Measurements from ENCODE around the gene SERINC4. TPM values are rescaled to one million over a fixed set of nuclear protein-coding genes. Genes with fewer than 3 reads are reported as not detected.

Gene SERINC4
- total and polyA plus RNA-seq, 10 of the 15 experiments (the other 5 are each of a cell fraction or from before 2014, with no cell fraction given): 0.06 to 0.96 (median 0.26) TPM; not detected in 1

DNA sequence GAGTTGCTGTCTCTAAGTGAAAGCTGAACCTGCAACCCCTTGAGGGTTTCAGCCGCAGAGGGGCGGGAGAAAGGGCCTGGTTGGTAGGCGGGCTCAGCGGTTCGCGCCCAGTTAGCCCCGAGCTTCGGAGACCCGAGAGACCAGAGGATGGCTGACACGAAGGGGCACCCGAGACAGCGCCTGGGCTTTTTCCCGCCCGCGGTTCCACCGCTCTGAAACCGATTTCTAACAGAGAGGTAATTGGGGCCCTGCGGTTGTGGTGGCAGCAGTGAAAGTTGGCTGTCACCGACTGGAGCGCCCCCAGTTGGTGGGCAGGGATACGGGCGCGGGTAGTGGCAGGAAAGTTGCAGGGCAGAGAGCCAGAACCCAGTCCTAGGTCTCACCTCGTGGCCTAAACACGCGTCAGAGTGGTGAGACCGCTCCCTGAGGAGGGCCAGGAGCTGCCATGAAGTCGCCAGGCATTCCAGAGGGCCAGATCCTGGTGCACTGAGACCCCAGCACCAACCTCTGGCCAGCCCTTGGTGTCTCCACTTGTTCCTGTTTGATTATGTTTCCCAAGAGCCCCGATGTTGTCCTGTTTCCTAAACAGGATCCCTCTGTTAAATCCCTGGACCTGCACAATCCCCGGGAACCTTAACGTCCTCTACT lies 22.6 kb downstream of the SERINC4 start (continued):
- TF ChIP-seq, protein P1, sequence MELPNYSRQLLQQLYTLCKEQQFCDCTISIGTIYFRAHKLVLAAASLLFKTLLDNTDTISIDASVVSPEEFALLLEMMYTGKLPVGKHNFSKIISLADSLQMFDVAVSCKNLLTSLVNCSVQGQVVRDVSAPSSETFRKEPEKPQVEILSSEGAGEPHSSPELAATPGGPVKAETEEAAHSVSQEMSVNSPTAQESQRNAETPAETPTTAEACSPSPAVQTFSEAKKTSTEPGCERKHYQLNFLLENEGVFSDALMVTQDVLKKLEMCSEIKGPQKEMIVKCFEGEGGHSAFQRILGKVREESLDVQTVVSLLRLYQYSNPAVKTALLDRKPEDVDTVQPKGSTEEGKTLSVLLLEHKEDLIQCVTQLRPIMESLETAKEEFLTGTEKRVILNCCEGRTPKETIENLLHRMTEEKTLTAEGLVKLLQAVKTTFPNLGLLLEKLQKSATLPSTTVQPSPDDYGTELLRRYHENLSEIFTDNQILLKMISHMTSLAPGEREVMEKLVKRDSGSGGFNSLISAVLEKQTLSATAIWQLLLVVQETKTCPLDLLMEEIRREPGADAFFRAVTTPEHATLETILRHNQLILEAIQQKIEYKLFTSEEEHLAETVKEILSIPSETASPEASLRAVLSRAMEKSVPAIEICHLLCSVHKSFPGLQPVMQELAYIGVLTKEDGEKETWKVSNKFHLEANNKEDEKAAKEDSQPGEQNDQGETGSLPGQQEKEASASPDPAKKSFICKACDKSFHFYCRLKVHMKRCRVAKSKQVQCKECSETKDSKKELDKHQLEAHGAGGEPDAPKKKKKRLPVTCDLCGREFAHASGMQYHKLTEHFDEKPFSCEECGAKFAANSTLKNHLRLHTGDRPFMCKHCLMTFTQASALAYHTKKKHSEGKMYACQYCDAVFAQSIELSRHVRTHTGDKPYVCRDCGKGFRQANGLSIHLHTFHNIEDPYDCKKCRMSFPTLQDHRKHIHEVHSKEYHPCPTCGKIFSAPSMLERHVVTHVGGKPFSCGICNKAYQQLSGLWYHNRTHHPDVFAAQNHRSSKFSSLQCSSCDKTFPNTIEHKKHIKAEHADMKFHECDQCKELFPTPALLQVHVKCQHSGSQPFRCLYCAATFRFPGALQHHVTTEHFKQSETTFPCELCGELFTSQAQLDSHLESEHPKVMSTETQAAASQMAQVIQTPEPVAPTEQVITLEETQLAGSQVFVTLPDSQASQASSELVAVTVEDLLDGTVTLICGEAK (IDR thresholded peaks at IDR 0.05; ENCODE audit: borderline replicate concordance): peak; percentile 51; the same call in 1 of the 2 replicates
- TF ChIP-seq EGR1 (IDR thresholded peaks at IDR 0.05; ENCODE audit: borderline replicate concordance in 1 of 2, low read depth in 2 of 2, low read length in 2 of 2): no peak
- TF ChIP-seq, protein P2, sequence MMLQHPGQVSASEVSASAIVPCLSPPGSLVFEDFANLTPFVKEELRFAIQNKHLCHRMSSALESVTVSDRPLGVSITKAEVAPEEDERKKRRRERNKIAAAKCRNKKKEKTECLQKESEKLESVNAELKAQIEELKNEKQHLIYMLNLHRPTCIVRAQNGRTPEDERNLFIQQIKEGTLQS (IDR thresholded peaks at IDR 0.05; ENCODE audit: borderline replicate concordance, extremely low read depth, low read depth, low read length): no peak
- TF ChIP-seq, protein P3, sequence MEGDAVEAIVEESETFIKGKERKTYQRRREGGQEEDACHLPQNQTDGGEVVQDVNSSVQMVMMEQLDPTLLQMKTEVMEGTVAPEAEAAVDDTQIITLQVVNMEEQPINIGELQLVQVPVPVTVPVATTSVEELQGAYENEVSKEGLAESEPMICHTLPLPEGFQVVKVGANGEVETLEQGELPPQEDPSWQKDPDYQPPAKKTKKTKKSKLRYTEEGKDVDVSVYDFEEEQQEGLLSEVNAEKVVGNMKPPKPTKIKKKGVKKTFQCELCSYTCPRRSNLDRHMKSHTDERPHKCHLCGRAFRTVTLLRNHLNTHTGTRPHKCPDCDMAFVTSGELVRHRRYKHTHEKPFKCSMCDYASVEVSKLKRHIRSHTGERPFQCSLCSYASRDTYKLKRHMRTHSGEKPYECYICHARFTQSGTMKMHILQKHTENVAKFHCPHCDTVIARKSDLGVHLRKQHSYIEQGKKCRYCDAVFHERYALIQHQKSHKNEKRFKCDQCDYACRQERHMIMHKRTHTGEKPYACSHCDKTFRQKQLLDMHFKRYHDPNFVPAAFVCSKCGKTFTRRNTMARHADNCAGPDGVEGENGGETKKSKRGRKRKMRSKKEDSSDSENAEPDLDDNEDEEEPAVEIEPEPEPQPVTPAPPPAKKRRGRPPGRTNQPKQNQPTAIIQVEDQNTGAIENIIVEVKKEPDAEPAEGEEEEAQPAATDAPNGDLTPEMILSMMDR (IDR thresholded peaks at IDR 0.05 in 2 of 3, conservative IDR thresholded peaks at IDR 0.05 in 1 of 3; ENCODE audit: control insufficient read depth in 2 of 3, extremely low read depth in 1 of 3, insufficient read depth in 1 of 3, low read depth in 3 of 3, low read length in 3 of 3): peak; percentile 74 to 78 (median 75)
- no peak for TF ChIP-seq ESRRA (IDR thresholded peaks at IDR 0.05; ENCODE audit: low read length)
- peak; percentile 60 for TF ChIP-seq ZNF207 (IDR thresholded peaks at IDR 0.05; ENCODE audit: borderline replicate concordance)
- TF ChIP-seq CBX3 (IDR thresholded peaks at IDR 0.05; ENCODE audit: borderline replicate concordance, low read depth): no peak
- TF ChIP-seq HDAC2 (IDR thresholded peaks at IDR 0.05): no peak
- peak; percentile 71 for TF ChIP-seq LARP7 (IDR thresholded peaks at IDR 0.05)
- peak; percentile 52; the same call in 1 of the 2 replicates for TF ChIP-seq STAT1 (conservative IDR thresholded peaks at IDR 0.05)
- TF ChIP-seq, protein P4, sequence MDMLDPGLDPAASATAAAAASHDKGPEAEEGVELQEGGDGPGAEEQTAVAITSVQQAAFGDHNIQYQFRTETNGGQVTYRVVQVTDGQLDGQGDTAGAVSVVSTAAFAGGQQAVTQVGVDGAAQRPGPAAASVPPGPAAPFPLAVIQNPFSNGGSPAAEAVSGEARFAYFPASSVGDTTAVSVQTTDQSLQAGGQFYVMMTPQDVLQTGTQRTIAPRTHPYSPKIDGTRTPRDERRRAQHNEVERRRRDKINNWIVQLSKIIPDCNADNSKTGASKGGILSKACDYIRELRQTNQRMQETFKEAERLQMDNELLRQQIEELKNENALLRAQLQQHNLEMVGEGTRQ (IDR thresholded peaks at IDR 0.05; ENCODE audit: borderline replicate concordance, low read depth, low read length): no peak
- peak; percentile 76; the same call in 2 of the 3 replicates for TF ChIP-seq POU2F2 (IDR thresholded peaks at IDR 0.05; ENCODE audit: borderline replicate concordance, low read depth, low read length)
- TF ChIP-seq HDAC6 (IDR thresholded peaks at IDR 0.05; ENCODE audit: unreplicated experiment): no peak
- peak; percentile 58; the same call in 1 of the 2 replicates for TF ChIP-seq MTA3 (IDR thresholded peaks at IDR 0.05; ENCODE audit: borderline replicate concordance, low read length)
- TF ChIP-seq, protein P5, sequence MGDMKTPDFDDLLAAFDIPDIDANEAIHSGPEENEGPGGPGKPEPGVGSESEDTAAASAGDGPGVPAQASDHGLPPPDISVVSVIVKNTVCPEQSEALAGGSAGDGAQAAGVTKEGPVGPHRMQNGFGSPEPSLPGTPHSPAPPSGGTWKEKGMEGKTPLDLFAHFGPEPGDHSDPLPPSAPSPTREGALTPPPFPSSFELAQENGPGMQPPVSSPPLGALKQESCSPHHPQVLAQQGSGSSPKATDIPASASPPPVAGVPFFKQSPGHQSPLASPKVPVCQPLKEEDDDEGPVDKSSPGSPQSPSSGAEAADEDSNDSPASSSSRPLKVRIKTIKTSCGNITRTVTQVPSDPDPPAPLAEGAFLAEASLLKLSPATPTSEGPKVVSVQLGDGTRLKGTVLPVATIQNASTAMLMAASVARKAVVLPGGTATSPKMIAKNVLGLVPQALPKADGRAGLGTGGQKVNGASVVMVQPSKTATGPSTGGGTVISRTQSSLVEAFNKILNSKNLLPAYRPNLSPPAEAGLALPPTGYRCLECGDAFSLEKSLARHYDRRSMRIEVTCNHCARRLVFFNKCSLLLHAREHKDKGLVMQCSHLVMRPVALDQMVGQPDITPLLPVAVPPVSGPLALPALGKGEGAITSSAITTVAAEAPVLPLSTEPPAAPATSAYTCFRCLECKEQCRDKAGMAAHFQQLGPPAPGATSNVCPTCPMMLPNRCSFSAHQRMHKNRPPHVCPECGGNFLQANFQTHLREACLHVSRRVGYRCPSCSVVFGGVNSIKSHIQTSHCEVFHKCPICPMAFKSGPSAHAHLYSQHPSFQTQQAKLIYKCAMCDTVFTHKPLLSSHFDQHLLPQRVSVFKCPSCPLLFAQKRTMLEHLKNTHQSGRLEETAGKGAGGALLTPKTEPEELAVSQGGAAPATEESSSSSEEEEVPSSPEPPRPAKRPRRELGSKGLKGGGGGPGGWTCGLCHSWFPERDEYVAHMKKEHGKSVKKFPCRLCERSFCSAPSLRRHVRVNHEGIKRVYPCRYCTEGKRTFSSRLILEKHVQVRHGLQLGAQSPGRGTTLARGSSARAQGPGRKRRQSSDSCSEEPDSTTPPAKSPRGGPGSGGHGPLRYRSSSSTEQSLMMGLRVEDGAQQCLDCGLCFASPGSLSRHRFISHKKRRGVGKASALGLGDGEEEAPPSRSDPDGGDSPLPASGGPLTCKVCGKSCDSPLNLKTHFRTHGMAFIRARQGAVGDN (IDR thresholded peaks at IDR 0.05): no peak
- peak; percentile 39 for TF ChIP-seq SMAD1 (IDR thresholded peaks at IDR 0.05; ENCODE audit: low read depth, partially characterized antibody)
- TF ChIP-seq KAT2A (conservative IDR thresholded peaks at IDR 0.05; ENCODE audit: control insufficient read depth, low read depth, low read length): no peak
- TF ChIP-seq SREBF2 (IDR thresholded peaks at IDR 0.05; ENCODE audit: low read length): no peak
